Ishikawa (cell line): ENCODE data around the gene CACNG4.

ENCODE experiments used
- CEBPB ChIP-seq: IDR thresholded peaks from 2 replicates; pipeline ENCODE4 v1.6.1; 2012
- CREB1 ChIP-seq: IDR thresholded peaks from 2 replicates; pipeline ENCODE4 v1.6.1; 2012; ENCODE audit warnings: low read depth
- EGR1 ChIP-seq: IDR thresholded peaks from 2 replicates; pipeline ENCODE4 v1.6.1; 2012
- EP300 ChIP-seq: IDR thresholded peaks from 2 replicates; pipeline ENCODE4 v1.6.1; 2012; ENCODE audit warnings: borderline replicate concordance
- FOXM1 ChIP-seq: IDR thresholded peaks from 2 replicates; pipeline ENCODE4 v1.6.1; 2012; ENCODE audit warnings: low read depth, borderline replicate concordance
- MAX ChIP-seq: IDR thresholded peaks from 2 replicates; pipeline ENCODE4 v1.6.1; 2012
- NFIC ChIP-seq: IDR thresholded peaks from 2 replicates; pipeline ENCODE4 v1.6.1; 2012
- RAD21 ChIP-seq: IDR thresholded peaks from 2 replicates; pipeline ENCODE4 v1.6.1; 2012; ENCODE audit warnings: low read depth
- REST ChIP-seq: IDR thresholded peaks from 2 replicates; pipeline ENCODE4 v1.6.1; 2012; ENCODE audit warnings: low read depth, mild to moderate bottlenecking
- TAF1 ChIP-seq: IDR thresholded peaks from 2 replicates; pipeline ENCODE4 v1.6.1; 2012; ENCODE audit warnings: low read depth, mild to moderate bottlenecking
- TCF12 ChIP-seq: IDR thresholded peaks from 2 replicates; pipeline ENCODE4 v1.6.1; 2012; ENCODE audit warnings: low read depth
- TEAD4 ChIP-seq: IDR thresholded peaks from 2 replicates; pipeline ENCODE4 v1.6.1; 2012
- USF1 ChIP-seq: IDR thresholded peaks from 2 replicates; pipeline ENCODE4 v1.6.1; 2012
- YY1 ChIP-seq: IDR thresholded peaks from 2 replicates; pipeline ENCODE4 v1.6.1; 2012; ENCODE audit warnings: low read depth
- ZBTB7A ChIP-seq: IDR thresholded peaks from 2 replicates; pipeline ENCODE4 v1.6.1; 2012; ENCODE audit warnings: low read depth

The CACNG4 gene

GRCh38 chr17:66995944-66996343 is 31.4 kb downstream of the CACNG4 start:
- TF ChIP-seq EP300 (no peak), REST (no peak), TAF1 (no peak), NFIC (no peak), TCF12 (no peak), FOXM1 (no peak), USF1 (no peak), TEAD4 (no peak), RAD21 (no peak), EGR1 (no peak), ZBTB7A (no peak), MAX (no peak), CREB1 (no peak), CEBPB (no peak)

GRCh38 chr17:66996926-66997325 is 32.4 kb downstream of the CACNG4 start:
- no peak for TF ChIP-seq YY1
- no peak for TF ChIP-seq ZBTB7A
- TF ChIP-seq USF1: no peak
- no peak for TF ChIP-seq TEAD4
- no peak for TF ChIP-seq CEBPB
- TF ChIP-seq FOXM1: no peak
- TF ChIP-seq RAD21: no peak
- TF ChIP-seq EGR1: no peak
- TF ChIP-seq TAF1: no peak
- no peak for TF ChIP-seq EP300
- TF ChIP-seq NFIC: no peak
- TF ChIP-seq CREB1: no peak
- TF ChIP-seq TCF12: no peak
- TF ChIP-seq MAX: no peak
- no peak for TF ChIP-seq REST

- TF ChIP-seq USF1: no peak
- TF ChIP-seq NFIC: no peak
- TF ChIP-seq TEAD4: no peak
- no peak for TF ChIP-seq TAF1
- TF ChIP-seq EGR1: no peak
- no peak for TF ChIP-seq ZBTB7A
- TF ChIP-seq RAD21: no peak
- TF ChIP-seq CEBPB: no peak
- no peak for TF ChIP-seq MAX
- TF ChIP-seq EP300: no peak
- no peak for TF ChIP-seq FOXM1
- TF ChIP-seq CREB1: no peak
- TF ChIP-seq TCF12: no peak
- TF ChIP-seq YY1: no peak
- TF ChIP-seq REST: no peak
Measured at GRCh38 chr17:67003231-67003630, 38.7 kb downstream of the CACNG4 start.

GRCh38 chr17:67004181-67004580 is 39.7 kb downstream of the CACNG4 start:
- TF ChIP-seq CREB1 (no peak), REST (no peak), TEAD4 (no peak), USF1 (no peak), EGR1 (no peak), TAF1 (no peak), CEBPB (no peak), MAX (no peak), TCF12 (no peak), FOXM1 (no peak), RAD21 (no peak), NFIC (no peak), EP300 (no peak), ZBTB7A (no peak), YY1 (no peak)
